HL-60/S4 treated with retinoic acid at 250 ng/mL for 4 days and 3 days (cell line): Measurements from ENCODE around the gene USP12.
"Not testable (repeated sequence)": the region's sequence is repeated elsewhere in the genome, so short reads cannot be mapped to it uniquely, and the experiment has no call there.

Experiments
- in situ Hi-C: fragments of 300-500 bp; cut with MboI; formaldehyde crosslinking; loops from 2 replicates; pipeline ENCODE4 v1.7.0; 2022; ENCODE audit warnings: low sequenced_read_pairs

USP12 gene

DNA sequence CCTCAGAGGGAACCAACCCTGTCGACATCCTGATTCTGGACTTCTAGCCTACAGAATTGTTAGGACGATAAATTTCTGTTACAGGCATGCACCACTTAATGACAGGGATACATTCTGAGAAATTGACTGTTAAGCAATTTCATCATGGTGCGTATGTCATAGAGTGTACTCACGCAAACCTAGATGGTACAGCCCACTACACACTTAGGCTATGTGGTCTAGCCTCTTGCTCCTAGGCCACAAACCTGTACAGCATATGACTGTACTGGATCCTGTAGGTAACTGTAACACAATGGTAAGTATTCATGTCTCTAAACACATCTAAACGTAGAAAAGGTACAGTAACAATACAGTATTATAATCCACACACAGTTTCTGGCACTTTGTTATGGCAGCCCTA is 13.3 kb downstream of the USP12 start:
- in situ Hi-C loops = no loop called here

DNA sequence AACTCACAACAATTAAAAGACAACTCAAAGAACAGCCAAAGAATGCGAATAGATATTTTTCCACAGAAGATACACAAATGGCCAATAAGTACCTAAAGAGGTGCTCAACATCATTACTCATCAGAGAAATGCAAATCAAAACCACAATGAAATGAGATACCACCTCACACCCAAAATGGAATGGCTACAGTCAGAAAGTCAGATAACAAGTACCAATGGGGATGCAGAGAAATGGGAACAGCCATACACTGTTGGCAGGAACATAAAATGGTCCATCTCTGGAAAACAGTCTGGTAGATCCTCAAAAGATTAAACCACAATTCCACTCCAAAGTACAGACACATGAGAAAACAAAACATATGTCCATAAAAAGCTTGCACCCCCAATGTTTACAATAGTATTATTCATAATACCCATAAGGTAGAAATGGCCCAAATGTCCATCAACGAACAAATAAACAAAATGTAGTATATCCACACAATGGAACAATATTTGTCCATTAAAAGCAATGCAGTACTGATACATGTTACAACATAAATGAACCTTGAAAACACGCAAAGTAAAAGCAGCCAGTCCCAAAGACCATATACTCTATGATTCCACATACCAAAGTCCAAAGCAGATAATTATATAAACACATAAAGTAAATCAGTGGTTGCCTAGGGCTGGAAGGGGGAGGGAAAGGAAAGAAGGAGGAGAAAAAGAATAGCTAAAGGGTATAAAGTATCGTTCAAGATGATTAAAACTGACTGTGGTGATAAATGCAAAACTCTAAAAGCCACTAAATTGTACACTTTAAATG is 19.6 kb downstream of the USP12 start:
- in situ Hi-C loops = no loop called here

DNA sequence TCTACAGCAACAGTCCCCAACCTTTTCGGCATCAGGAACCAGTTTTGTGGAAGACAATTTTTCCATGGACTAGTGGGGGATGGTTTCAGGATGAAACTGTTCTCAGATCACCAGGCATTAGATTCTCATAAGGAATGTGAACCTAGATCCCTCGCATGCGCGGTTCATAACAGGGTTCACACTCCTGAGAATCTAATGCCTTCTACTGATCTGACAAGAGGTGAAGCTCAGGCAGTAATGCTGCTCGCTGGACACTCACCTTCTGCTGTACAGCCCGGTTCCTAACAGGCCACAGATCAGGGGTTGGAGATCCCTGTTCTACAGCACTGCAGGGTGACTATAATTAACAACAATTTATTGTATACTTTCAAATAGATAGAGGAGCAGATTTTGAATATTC is 21.9 kb downstream of the USP12 start:
- in situ Hi-C loops = no loop called here

DNA sequence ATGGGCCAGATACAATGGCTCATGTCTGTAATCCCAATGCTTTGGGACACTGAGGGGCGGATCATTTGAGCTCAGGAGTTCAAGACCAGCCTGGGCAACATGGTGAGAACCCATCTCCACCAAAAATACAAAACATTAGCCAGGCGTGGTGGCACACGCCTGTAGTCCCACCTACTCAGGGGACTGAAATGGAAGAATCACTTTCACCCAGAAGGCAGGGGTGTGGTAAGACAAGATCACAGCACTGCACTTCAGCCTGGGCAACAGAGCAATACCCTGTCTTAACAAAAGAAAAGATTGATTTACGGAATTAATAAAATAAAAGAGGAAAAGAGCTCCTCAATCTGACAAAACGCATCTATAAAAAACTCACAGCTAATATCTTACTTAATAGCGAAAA is 22.7 kb downstream of the USP12 start:
- in situ Hi-C loops = no loop called here

DNA sequence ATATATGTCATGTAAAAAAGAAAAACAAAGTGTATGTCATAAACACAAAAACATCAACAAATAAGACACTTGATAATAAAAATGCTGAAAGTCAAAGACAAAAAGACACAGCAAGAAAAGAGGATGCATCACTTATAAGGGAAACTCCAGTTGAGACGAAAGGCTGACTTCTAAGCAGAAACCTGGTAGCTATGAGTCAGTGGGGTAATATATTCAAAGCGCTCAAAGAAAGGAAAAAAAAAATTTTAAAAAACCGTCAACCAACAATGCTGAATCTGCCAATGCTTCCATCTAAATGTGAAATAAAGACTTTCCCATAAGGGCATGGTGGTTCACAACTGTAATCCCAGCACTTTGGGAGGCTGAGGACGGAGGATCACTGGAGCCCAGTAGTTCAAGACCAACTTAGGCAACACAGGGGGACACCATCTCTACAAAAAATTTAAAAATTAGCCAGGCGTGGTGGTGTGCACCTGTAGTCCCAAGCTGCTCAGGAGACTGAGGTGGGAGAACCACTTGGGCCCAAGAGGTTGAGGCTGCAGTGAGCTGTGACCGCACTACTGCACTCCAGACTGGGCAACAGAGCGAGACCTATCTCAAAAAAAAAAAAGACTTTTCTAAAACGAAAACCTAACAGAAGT is 24.0 kb downstream of the USP12 start:
- in situ Hi-C loops = no loop called here

DNA sequence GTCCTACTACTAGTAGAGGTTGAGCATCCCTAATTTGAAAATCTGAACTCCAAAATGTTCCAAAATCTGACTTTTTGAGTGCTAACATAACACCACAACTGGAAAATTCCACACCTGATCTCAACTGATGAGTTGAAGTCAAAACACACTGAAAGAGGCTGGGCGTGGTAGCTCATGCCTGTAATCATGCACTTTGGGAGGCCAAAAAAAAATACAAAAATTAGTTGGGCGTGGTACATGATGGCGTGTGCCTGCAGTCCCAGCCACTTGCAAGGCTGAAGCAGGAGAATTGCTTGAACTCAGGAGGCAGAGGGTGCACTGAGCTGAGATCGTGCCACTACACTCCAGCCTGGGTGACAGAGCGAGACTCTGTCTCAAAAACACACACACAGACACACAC is 29.9 kb downstream of the USP12 start:
- in situ Hi-C loops = no loop called here

DNA sequence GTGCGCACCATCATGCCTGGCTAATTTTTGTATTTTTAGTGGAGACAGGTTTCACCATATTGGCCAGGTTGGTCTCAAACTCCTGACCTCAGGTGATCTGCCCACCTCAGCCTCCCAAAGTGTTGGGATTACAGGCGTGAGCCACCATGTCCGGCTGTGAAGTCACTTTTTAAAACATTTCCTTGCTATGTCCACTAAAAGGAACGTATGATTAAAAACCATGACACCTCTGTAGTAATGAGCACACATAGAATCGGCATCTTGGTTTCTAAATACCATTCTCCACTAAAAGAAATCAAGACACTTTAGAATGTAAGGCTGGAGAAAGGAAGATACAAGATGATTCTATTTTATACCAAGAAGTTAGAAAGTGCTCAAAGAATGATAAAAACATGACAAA is 30.5 kb downstream of the USP12 start:
- in situ Hi-C loops = not testable (repeated sequence)

DNA sequence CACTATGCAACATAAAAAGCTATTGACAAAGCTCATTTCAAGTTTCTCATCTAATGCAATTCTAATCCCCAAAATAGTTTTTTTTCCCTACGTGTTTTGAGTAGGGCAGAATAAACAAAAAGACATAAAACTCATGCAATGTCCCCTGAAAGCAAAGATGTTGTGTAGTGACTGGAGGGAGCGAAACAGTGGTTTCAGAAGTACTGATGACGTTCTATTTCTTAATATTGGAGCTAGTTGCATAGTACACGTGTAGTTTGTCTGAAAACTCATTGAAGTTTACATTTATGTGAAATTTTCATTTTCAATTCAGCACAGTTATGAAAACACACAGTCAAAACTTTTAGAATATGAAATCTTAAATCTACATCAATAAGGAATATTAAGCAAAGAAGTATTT is 31.6 kb downstream of the USP12 start:
- in situ Hi-C loops = no loop called here

DNA sequence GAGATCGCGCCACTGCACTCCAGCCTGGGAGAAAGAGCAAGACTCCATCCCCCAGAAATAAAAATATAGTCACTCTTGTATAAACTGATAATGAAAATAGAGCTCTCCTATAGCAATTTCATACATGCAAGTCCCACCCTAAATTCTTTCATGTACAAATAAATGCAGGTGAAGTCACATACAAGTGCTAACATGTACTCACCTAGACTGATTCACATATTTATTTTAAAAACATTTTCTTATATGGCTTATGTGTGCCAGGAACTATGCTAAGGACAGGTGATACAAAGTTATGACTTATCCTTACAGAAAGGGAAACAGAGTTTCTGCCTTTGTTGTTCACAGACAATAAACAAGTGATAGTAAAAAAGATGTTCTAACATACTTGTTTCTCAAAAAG is 32.0 kb downstream of the USP12 start:
- in situ Hi-C loops = no loop called here

DNA sequence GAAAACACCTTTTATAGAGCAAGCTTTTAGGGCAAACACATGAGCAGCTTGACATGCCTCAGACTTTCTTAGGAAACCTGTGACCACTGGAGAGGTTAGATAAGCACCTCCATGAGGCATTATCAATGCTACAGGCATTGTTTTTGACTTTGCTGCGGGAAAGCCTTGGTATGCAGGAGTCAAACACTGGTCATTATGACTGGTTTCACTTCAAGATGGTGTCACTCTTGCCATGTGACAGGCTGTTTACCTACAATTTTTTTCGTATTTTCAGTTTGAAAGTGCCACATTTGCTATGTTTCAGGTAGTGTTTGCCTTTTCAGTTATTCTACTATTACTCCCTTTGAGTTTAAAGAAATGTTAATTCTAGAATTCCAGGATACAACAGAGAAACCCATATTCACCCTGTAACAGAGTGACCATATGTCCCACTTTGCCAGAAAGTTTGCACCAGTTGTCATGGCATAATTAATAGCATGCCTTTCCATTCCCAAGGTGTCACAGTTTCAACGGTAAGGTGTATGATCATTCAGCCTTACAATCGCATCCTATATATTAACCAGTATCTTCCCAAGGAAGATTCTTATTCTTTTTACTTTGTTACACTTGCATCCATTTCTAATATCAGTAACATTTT is 33.0 kb downstream of the USP12 start:
- in situ Hi-C loops = no loop called here

DNA sequence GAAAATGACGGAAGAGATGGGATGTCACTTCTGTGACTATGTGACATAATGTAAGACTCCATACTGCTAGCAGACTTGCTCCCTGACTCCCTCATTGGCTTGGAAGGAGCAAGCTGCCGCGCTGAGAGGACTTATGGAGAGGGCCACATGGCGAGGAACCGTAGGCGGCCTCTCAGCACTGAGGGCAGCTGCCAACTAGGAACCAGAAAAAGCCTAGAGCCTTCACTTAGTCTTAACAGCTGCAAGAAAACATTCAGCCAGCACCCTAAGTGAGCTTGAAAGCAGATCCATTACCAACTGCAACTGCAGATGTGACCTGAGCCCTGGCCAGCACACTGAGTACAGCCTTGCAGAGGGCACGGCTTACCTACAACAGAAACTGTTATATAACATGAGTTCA is 33.9 kb downstream of the USP12 start:
- in situ Hi-C loops = no loop called here

DNA sequence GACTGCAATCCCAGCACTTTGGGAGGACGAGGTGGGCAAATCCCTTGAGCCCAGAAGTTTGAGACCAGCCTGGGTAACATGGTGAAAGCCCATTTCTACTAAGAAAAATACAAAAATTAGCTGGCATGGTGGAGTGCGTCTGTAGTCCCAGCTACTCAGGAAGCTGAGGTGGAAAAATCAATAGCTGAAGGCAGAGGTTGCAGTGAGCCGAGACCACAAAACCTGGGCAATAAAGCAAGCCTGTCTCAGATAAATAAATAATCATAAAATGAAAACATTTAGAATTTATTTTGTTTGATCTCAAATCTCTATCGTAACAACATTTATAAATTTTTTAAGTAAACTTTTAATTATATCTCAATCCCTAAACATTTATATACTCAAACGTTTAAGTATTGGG is 36.6 kb downstream of the USP12 start:
- in situ Hi-C loops = no loop called here

DNA sequence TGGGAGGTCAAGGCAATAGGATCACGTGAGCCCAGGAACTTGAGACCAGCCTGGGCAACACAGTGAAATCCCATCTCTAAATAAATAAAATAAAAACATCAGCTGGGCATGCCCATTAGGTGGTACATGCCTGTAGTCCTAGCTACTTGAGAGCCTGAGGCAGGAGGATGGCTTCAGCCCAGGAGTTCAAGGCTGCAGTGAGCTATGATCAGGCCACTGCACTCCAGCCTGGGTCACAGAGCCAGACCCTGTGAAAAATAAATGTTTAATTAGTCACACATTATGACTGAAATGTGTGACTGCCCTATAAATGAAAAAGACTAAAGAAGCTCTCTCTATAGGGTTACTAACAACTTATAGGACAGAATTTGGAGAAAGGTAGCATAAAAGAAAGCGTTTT is 37.7 kb downstream of the USP12 start:
- in situ Hi-C loops = no loop called here

DNA sequence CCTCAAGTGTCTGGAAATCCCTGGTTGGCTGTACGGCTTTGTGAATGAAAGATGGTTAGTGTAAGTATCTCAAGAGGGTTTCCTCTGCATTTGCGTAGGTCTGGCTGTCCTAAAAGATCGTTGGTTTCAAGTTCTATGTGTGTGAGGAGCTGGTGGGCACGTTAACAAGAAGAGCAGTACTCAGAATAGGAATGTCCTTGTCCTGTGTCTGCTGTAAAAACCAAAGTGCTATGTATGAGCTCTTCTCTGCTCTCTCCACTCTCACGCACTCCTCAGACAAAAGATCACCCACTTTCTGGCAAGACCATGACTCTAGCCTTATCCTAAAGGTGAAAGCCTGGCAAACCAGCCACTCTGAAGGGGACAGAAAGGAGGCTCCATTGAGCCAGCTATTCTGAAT is 39.1 kb downstream of the USP12 start:
- in situ Hi-C loops = no loop called here

DNA sequence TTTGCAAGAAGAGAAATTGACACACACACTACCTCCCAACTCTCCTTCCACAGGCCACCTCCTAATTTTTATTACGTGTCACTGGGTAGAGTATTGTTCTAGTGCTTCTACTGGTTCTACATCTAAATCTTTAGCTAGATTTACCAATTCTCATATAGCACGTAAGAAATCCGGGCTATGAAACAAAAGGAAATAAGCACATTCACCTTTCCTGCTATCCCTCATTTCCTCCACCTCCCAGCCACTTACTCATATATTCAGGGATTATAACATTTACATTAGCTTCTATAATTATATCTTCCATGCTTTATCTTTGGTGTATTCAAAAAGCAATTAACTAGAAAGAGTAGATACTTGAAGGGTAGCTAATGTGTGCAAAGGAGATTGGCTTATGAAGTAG is 39.7 kb downstream of the USP12 start:
- in situ Hi-C loops = no loop called here

DNA sequence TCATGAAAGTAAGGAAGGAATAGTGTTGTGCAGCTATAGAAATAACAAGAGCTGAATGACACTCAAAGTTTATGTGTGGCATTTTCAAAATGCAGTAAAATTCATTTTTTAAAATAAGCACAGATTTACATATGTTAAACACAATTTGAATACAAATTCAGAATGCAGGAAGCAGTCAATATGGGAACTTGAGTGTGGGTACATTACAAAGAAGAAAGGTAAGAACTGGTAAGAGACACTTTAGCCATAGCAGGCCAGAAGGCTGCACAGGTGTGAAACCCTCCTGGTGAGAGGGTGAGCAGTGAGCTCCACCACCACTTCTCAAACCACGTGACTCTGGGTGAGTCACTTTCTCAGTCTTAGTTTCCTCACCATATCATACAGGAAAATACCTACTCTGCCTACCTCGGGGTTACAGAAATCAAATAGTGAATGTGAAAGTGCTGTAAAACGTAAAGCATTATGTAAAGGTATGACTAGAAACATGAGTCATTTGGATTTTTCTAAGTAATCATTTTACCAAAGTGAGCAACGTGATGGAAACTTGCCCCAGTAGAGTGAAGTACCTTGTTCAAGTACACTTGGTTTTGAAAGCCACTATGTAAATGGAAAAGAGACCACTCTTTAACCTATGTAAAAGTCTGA is 40.5 kb downstream of the USP12 start:
- in situ Hi-C loops = no loop called here

DNA sequence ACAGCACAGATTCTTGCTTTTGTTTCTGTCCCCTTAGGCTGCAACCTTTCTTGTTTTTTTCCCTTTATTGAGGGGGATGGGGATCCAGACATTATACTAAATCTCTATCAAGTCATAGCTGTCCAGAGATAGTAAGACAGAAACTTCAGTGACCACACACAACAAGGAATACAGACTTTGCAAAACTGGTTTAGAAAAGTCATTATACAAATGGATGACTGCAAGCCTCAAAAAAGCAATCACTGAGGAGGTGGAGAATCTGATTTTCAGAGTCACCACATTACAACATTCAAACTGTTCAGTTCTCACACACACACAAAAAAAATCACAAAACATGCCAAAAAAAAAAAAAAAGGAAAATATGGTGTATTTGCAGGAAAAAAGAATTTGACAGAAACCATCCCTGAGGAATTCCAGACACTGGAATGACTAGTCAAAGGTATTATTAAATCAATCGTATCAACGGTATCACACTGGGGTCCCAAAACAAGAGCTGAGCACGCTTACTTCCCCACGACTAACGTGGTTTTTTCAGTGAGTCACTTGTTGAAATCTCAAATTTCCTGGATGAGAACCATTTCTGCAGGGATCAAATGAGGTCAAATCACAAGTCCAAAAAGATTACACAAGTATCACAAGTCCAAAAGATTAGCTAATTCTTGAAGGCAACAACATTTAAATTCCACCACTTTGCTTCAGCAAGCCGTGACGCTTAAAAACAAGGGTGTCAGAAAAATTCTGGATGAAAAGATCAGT is 41.2 kb downstream of the USP12 start:
- in situ Hi-C loops = no loop called here

DNA sequence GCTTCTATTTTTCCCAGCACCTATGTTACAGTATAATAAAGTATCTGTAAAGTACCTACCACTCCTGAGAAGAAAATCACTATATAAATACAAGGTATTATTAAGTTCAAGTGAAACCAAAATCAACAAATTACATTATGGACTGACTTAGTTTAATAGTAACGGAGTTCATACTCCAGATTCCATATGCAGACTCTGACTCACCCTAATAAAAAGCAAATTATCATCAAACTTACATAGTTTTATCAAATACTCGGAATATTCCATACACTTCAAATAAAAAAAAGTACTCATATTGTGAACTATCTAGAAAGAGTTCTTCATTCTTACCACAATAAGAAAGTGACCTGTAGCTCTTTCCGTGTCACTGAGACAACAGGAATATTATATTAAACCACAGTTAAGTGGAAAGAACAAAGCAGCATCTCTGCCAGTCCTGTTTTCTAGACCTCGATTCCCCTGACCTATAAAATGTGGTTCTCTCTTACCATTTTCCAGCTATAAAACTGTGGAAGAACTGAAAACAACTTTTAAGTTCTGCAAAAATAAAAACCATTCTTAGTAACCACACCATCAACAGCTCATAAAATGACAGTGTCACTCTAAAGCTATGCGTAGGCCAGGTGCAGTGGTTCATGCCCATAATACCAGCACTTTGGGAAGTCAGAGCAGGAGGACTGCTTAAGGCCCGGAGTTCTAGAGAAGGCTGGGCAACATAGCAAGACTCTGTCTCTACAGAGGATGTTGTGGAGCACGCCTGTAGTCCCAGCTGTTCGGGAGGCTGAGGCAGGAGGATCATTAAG is 42.6 kb downstream of the USP12 start:
- in situ Hi-C loops = no loop called here

DNA sequence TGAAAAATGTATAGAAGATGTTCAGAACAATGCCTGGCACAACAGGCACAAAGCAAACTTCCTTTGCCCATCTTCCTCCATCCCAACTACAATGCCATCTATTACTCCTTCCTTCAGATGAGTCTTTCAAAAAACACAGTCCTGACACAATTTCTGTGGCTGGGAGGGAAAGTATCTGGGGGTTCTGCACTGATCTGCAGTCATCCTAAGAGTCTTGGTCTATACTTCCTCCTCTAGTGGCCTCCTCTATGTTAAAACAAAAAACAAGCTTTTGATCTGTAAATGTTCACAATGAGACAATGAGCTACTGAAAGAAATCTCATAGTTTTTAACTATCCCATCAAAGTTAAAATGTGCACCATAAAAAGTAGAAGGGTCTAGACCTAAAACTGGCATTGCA is 44.8 kb downstream of the USP12 start:
- in situ Hi-C loops = no loop called here
